Spinal cord (tissue), 10 donors: ENCODE results near the gene SIAH1. TPM values are rescaled to one million over a fixed set of nuclear protein-coding genes. Genes with fewer than 3 reads are reported as not detected.
"Not testable (repeated sequence)": the region's sequence is repeated elsewhere in the genome, so short reads cannot be mapped to it uniquely, and the experiment has no call there.

Source experiments
- DNase-seq, 6 donors: peaks; one replicate each; pipeline versions ENCODE4 v3.0.0 to v3.0.0-alpha.2; 2013 to 2015; ENCODE audit warnings: low spot score in 6 of 6, low read depth in 4 of 6
- H3K27ac ChIP-seq: one replicate; pipeline ENCODE4 v1.5.1; 2013; ENCODE audit warnings: low read depth, low read length, control low read depth
- H3K27me3 ChIP-seq: one replicate; pipeline ENCODE4 v1.6.1; 2013; ENCODE audit warnings: low read length; ENCODE audit not compliant: control insufficient read depth, insufficient read depth
- H3K36me3 ChIP-seq: one replicate; pipeline ENCODE4 v1.6.1; 2013; ENCODE audit warnings: low read length; ENCODE audit not compliant: control insufficient read depth, insufficient read depth
- H3K4me1 ChIP-seq: one replicate; pipeline ENCODE4 v1.6.1; 2013; ENCODE audit warnings: low read length; ENCODE audit not compliant: control insufficient read depth, insufficient read depth
- H3K4me3 ChIP-seq: one replicate; pipeline ENCODE4 v1.5.1; 2013; ENCODE audit warnings: low read depth, low read length, control low read depth
- H3K9me3 ChIP-seq: one replicate; pipeline ENCODE4 v1.6.1; 2013; ENCODE audit warnings: low read length; ENCODE audit not compliant: control insufficient read depth, insufficient read depth
- WGBS: methylation state at CpG from one replicate; pipeline ENCODE4 v1.1.5; 2013; ENCODE audit warnings: missing lambda C conversion rate; ENCODE audit not compliant: insufficient coverage; 5-methylcytosine and 5-hydroxymethylcytosine counted together
- polyA plus RNA-seq, 2 donors: library from polyadenylated mRNA; unstranded; fragments of 120-200 nt; gene quantifications; one replicate each; pipeline ENCODE4 v1.2.1, GENCODE V29; 2013; ENCODE audit not compliant: insufficient read length in 2 of 2
- total RNA-seq, 2 donors: library from RNA; depleted of rRNA in 1 of 2; stranded (reverse); fragments of 120-200 nt in 1 of 2; fragments of >200 nt in 1 of 2; gene quantifications; one replicate each; pipeline versions ENCODE4 v1.2.3 to v1.2.4, GENCODE V29; 2013 to 2014
- donor health status: healthy.

The SIAH1 gene
- total and polyA plus RNA-seq, 4 donors = 36.9 to 54.2 (median 44.8) TPM

DNA sequence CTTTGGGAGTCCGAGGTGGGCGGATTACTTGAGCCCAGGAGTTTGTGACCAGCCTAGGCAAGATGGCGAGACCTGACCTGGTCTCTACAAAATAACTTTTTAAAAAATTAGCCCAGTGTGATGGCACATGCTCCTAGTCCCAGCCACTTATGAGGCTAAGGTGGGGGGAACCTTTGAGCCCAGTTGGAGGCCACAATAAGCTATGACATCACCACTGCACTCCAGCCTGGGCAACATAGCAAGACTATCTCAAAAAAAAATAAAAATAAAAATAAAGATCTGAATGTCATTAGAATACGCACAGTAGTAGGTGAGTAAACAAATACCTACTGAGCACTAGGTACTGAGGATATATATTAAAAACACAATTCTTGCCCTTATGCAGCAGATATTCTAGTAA is 3.1 kb downstream of the SIAH1 start:
- Histone ChIP-seq H3K9me3 (no peaks in the 10 kb centered on the region), H3K27me3 (no peaks in the 10 kb centered on the region), H3K4me1 (peaks cover 17% of the 10 kb centered on the region), H3K4me3 (no peak overlapping the region), H3K36me3 (no peaks in the 10 kb centered on the region), H3K27ac (no peak overlapping the region)
- 100% methylated on average over 2 of the region's 4 CpGs for WGBS
- DNase-seq = no peak

DNA sequence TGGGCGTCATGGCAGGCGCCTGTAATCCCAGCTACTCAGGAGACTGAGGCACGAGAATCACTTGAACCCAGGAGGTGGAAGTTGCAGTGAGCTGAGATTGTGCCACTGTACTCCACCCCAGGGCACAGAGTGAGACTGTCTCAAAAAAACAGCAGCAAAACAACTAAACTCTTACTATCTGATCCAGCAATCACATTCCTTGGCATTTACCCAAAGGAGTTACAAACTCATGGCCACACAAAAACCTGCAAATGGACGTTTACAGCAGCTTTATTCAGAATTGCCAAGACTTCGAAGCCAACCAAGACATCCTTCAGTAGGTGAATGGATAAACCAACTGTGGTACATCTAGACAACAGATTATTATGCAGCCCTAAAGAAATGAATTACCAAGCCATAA is 4.0 kb downstream of the SIAH1 start:
- no peak overlapping the region for H3K27ac ChIP-seq
- no peak for DNase-seq

DNA sequence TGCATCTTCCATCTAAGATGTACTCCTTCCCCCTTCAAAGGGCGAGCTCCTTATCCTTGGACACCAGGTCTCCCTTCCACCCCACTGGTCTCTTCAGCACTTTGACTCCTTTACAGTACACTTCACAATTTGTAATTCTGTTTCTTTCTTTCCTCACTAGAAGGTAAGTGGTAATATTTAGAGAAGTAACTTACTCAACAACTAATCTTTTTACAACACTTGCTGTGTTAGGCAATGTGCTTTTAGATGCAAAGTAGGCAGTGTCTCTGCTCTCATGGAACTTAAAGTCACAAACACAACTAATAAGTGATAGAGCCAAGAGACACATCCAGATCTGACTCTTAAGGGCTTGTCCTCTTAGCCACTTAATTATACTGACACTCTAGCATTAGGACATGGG is 6.4 kb downstream of the SIAH1 start:
- H3K27me3 ChIP-seq = no peaks in the 10 kb centered on the region
- WGBS = no CpG with 5 or more reads among the region's 1 CpG
- H3K4me3 ChIP-seq = no peak overlapping the region
- peaks cover 20% of the 10 kb centered on the region for H3K4me1 ChIP-seq
- no peaks in the 10 kb centered on the region for H3K9me3 ChIP-seq
- DNase-seq = no peak
- H3K27ac ChIP-seq = no peak overlapping the region
- no peaks in the 10 kb centered on the region for H3K36me3 ChIP-seq

More for the DNA sequence above, 4.0 kb downstream of the SIAH1 start:
- Histone ChIP-seq H3K4me1 (peaks cover 20% of the 10 kb centered on the region), H3K9me3 (no peaks in the 10 kb centered on the region), H3K4me3 (no peak overlapping the region), H3K36me3 (no peaks in the 10 kb centered on the region), H3K27me3 (no peaks in the 10 kb centered on the region)
- WGBS = no CpG with 5 or more reads among the region's 5 CpGs

GRCh38 chr16:48378276-48378675 is 6.9 kb downstream of the SIAH1 start:
- Histone ChIP-seq H3K4me3 (no peak overlapping the region), H3K27me3 (no peaks in the 10 kb centered on the region), H3K9me3 (no peaks in the 10 kb centered on the region), H3K4me1 (peaks cover 20% of the 10 kb centered on the region), H3K36me3 (no peaks in the 10 kb centered on the region), H3K27ac (no peak overlapping the region)
- DNase-seq = no peak
- no CpG with 5 or more reads among the region's 5 CpGs for WGBS

- H3K27ac ChIP-seq, H3K4me3 ChIP-seq, H3K9me3 ChIP-seq, H3K27me3 ChIP-seq, DNase-seq, H3K36me3 ChIP-seq: not testable (repeated sequence)
- 100% methylated on average over 2 of the region's 7 CpGs for WGBS
- peaks cover 20% of the 10 kb centered on the region for H3K4me1 ChIP-seq
Measured at GRCh38 chr16:48377301-48377700, 7.9 kb downstream of the SIAH1 start.

- no peak for DNase-seq
- H3K4me1 ChIP-seq = peaks cover 14% of the 10 kb centered on the region
- WGBS = no CpG with 5 or more reads among the region's 2 CpGs
Measured at GRCh38 chr16:48374255-48374654, 11.0 kb downstream of the SIAH1 start.

GRCh38 chr16:48373258-48374029 is 11.8 kb downstream of the SIAH1 start:
- no peaks in the 10 kb centered on the region for H3K9me3 ChIP-seq
- 89% methylated on average over 2 of the region's 4 CpGs for WGBS
- no peak overlapping the region for H3K27ac ChIP-seq
- H3K4me3 ChIP-seq = no peak overlapping the region
- no peak for DNase-seq
- no peaks in the 10 kb centered on the region for H3K36me3 ChIP-seq
- H3K27me3 ChIP-seq = no peaks in the 10 kb centered on the region
- H3K4me1 ChIP-seq = peaks cover 14% of the 10 kb centered on the region

More at GRCh38 chr16:48374255-48374654, 11.0 kb downstream of the SIAH1 start:
- no peak overlapping the region for H3K27ac ChIP-seq
- no peaks in the 10 kb centered on the region for H3K9me3 ChIP-seq
- H3K4me3 ChIP-seq = no peak overlapping the region
- H3K27me3 ChIP-seq = no peaks in the 10 kb centered on the region
- no peaks in the 10 kb centered on the region for H3K36me3 ChIP-seq

- Histone ChIP-seq H3K36me3 (no peaks in the 10 kb centered on the region), H3K9me3 (no peaks in the 10 kb centered on the region), H3K27ac (no peak overlapping the region), H3K27me3 (no peaks in the 10 kb centered on the region), H3K4me3 (no peak overlapping the region), H3K4me1 (peaks cover 14% of the 10 kb centered on the region)
- no peak for DNase-seq
- no CpG with 5 or more reads among the region's 4 CpGs for WGBS
Measured at GRCh38 chr16:48372744-48373143, 12.5 kb downstream of the SIAH1 start.

DNA sequence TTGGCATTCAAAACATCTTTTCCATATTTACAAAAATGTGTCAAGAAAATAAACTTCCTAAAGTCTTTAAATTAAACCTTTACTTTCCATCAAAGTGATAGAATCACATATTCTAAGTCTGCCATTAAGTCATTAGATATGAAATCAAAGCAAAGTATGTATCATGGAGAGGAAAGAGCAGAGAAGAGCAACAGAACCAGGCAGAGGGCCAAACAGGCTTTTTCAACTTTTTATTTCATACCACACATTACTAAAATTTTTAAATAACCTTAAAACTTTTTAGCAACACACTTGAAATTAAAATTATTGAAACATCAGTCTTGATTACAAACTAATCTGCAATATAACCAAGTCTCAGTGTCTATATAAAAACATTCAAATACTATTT is 13.8 kb downstream of the SIAH1 start:
- no peak overlapping the region for H3K27ac ChIP-seq
- peaks cover 14% of the 10 kb centered on the region for H3K4me1 ChIP-seq
- no peaks in the 10 kb centered on the region for H3K9me3 ChIP-seq
- no peak overlapping the region for H3K4me3 ChIP-seq
- H3K27me3 ChIP-seq = no peaks in the 10 kb centered on the region
- H3K36me3 ChIP-seq = no peaks in the 10 kb centered on the region
- DNase-seq = no peak

GRCh38 chr16:48370668-48371392 is 14.4 kb downstream of the SIAH1 start:
- H3K27me3 ChIP-seq, H3K27ac ChIP-seq, H3K36me3 ChIP-seq, DNase-seq, H3K4me3 ChIP-seq, H3K9me3 ChIP-seq: not testable (repeated sequence)
- WGBS = 94% methylated on average over 6 of the region's 18 CpGs
- peaks cover 13% of the 10 kb centered on the region for H3K4me1 ChIP-seq
